K562 (cell line): ENCODE measurements around the gene KAZN. TPM values are rescaled to one million over a fixed set of nuclear protein-coding genes. Genes with fewer than 3 reads are reported as not detected.
A peak's percentile ranks its signal among the peaks of the same experiment; 100 is the strongest.

Experiments
- ELF2 ChIP-seq: fragments of 250-450 bp; sonication (Bioruptor Pico); IDR thresholded peaks from 2 replicates; pipeline ENCODE4 v1.5.0; 2021; ENCODE audit warnings: mild to moderate bottlenecking
- HMG20A ChIP-seq: fragments of 450-650 bp; formaldehyde crosslinking; conservative IDR thresholded peaks from 2 replicates; pipeline ENCODE4 v1.4.0; 2020; ENCODE audit warnings: mild to moderate bottlenecking, mixed read lengths
- MXD1 ChIP-seq: fragments of 250-450 bp; sonication (Bioruptor Pico); IDR thresholded peaks from 2 replicates; pipeline ENCODE4 v1.8.0; 2021; ENCODE audit warnings: borderline replicate concordance, mild to moderate bottlenecking, moderate library complexity; ENCODE audit not compliant: poor library complexity, severe bottlenecking
- MXI1 ChIP-seq: IDR thresholded peaks from 2 replicates; pipeline ENCODE4 v1.6.1; 2011; ENCODE audit warnings: low read depth, mild to moderate bottlenecking, improper control_type of control experiment, low read length
- PHB ChIP-seq: fragments of 250-450 bp; sonication (Bioruptor Pico); IDR thresholded peaks from 2 replicates; pipeline ENCODE4 v1.5.0; 2021
- POLR2AphosphoS5 ChIP-seq: IDR thresholded peaks from 2 replicates; pipeline ENCODE4 v1.6.1; 2011; ENCODE audit warnings: mild to moderate bottlenecking, low read depth, low read length, moderate library complexity; ENCODE audit not compliant: control insufficient read depth, insufficient read depth
- POLR3G ChIP-seq: IDR thresholded peaks from 2 replicates; pipeline ENCODE4 v1.6.1; 2011; ENCODE audit not compliant: insufficient read length, insufficient replicate concordance; ENCODE audit errors: extremely low read depth
- ZMIZ1 ChIP-seq, 2 experiments: fragments of 150-350 bp in 1 of 2; IDR thresholded peaks; 2 replicates each; pipeline ENCODE4 v1.6.1; 2012 to 2016; ENCODE audit warnings: low read depth in 2 of 2, low read length in 2 of 2, mild to moderate bottlenecking in 1 of 2, moderate library complexity in 1 of 2
- polyA plus RNA-seq, 8 experiments: library from polyadenylated mRNA; depleted of rRNA in 4 of 8; stranded (reverse) in 5 of 8; unstranded in 3 of 8; fragments of >200 nt; fragmentation: Nextera tagmentation in 2 of 8; fragmentation: Illumina TruSeq in 1 of 8; extraction: Ambion mirVana in 2 of 8; extraction: Trizol in 1 of 8; gene quantifications; 2 replicates each; pipeline versions ENCODE4 v1.2.1 to v1.2.3, GENCODE V29; 2011 to 2014; ENCODE audit warnings: inconsistent platforms in 1 of 8, missing spikeins in 1 of 8
- total RNA-seq, 7 experiments: library from RNA; depleted of rRNA in 6 of 7; stranded (reverse); fragments of >200 nt in 6 of 7; fragmentation: Illumina TruSeq in 2 of 7; extraction: Trizol in 2 of 7; gene quantifications; 2 replicates each; pipeline versions ENCODE4 v1.2.1 to v1.2.3, GENCODE V29; 2011 to 2021; ENCODE audit warnings: low replicate concordance in 1 of 7

Gene KAZN
- total and polyA plus RNA-seq, 9 of the 15 experiments (the other 6 are each of a cell fraction or from before 2014, with no cell fraction given): 2.1 to 21.6 (median 5.4) TPM

GRCh38 chr1:14827870-14828269, 229.4 kb downstream of the KAZN start (continued):
- TF ChIP-seq MXI1: no peak
- no peak for TF ChIP-seq PHB (CRISPR knock-in tag)
- TF ChIP-seq MXD1 (CRISPR knock-in tag): no peak
- no peak for TF ChIP-seq ELF2
- no peak for TF ChIP-seq POLR3G
- peak in 1 of 2 experiments; percentile 56; a peak in 1 of 4 replicates for TF ChIP-seq ZMIZ1 (IDR thresholded peaks at IDR 0.05; ENCODE audit: low read depth in 2 of 2, low read length in 2 of 2)
- TF ChIP-seq HMG20A: no peak
- no peak for TF ChIP-seq POLR2AphosphoS5
